ENCODE data around the gene HTR5A. TPM values are rescaled to one million over a fixed set of nuclear protein-coding genes. Genes with fewer than 3 reads are reported as not detected.

Gene HTR5A
- total and polyA plus RNA-seq, 10 of the 15 experiments (the other 5 are each of a cell fraction or from before 2014, with no cell fraction given): not detected

GRCh38 chr7:155109121-155109520 is 39.0 kb downstream of the HTR5A start (continued):
- TF ChIP-seq E4F1 (IDR thresholded peaks at IDR 0.05; ENCODE audit: borderline replicate concordance, partially characterized antibody): no peak

- no peak for DNase-seq (ENCODE audit: low read depth, low spot score)
- intact Hi-C loops (cut with micrococcal nuclease; ENCODE audit: unreplicated experiment): no loop called here
- ChIA-PET RAD21 (ENCODE audit: unreplicated experiment) (interaction anchor here (2.0 kb wide), 1 partner anchor 188 kb away, joined by 10 read pairs; no protein-coding TSS in a partner anchor), CTCF (interaction anchor here (0.6 to 2.3 kb wide), 2 partner anchors 94 to 188 kb away, joined by 3 to 20 read pairs; no protein-coding TSS in a partner anchor), POLR2A (no interaction called here), SMC1A (ENCODE audit: uncharacterized antibody, unreplicated experiment) (interaction anchor here (1.2 kb wide), 1 partner anchor 187 kb away, joined by 3 read pairs; no protein-coding TSS in a partner anchor)
- H3K4me1 ChIP-seq (ENCODE audit: control insufficient read depth, insufficient read depth, low read length): no peaks in the 10 kb centered on the region
- no TSS peak for BruUV-seq (replicated peaks)
- no peaks in the 10 kb centered on the region; the same call in 2 of the 3 replicates for H3K9me3 ChIP-seq (replicated peaks; ENCODE audit: control insufficient read depth, insufficient read depth, low read length)
- ATAC-seq: no peak
- H3K9ac ChIP-seq (ENCODE audit: control insufficient read depth, insufficient read depth, low read length): no peak overlapping the region
- no peak for FAIRE-seq
- no peak overlapping the region for H3K4me3 ChIP-seq
- no peak for TF ChIP-seq ZBTB11 (CRISPR knock-in tag; IDR thresholded peaks at IDR 0.05)
- H3K27ac ChIP-seq (ENCODE audit: control insufficient read depth, insufficient read depth): no peak overlapping the region
- no peaks in the 10 kb centered on the region for H3K36me3 ChIP-seq (ENCODE audit: control insufficient read depth in 2 of 2, insufficient read depth in 2 of 2, low read length in 1 of 2)
- in situ Hi-C loops (cut with MboI): no loop called here
- no peaks in the 10 kb centered on the region for H3K79me2 ChIP-seq (ENCODE audit: control insufficient read depth, insufficient read depth, low read length)
- WGBS (ENCODE audit: insufficient coverage, insufficient replicate concordance, low lambda C conversion rate, missing lambda C conversion rate): 31% methylated on average over 5 of the region's 5 CpGs
- no peak overlapping the region for H2AFZ ChIP-seq (ENCODE audit: control insufficient read depth, low read depth, low read length)
- H3K27me3 ChIP-seq (replicated peaks in 1 of 2; ENCODE audit: control insufficient read depth in 2 of 2, insufficient read depth in 2 of 2, low read length in 1 of 2): no peaks in the 10 kb centered on the region
- H3K4me2 ChIP-seq (ENCODE audit: control insufficient read depth, insufficient read depth): no peak overlapping the region
- no peaks in the 10 kb centered on the region for H4K20me1 ChIP-seq (ENCODE audit: control insufficient read depth, insufficient read depth)
These were observed 45.2 kb downstream of the HTR5A start for GRCh38 chr7:155115288-155115687.

Data from GM12878 (cell line).